HCT116 (cell line): ENCODE measurements around the gene KDM1B.

Experiments used
- CEBPB ChIP-seq: IDR thresholded peaks from 2 replicates; pipeline ENCODE4 v1.6.1; 2012; ENCODE audit warnings: low read depth
- CTCF ChIP-seq, 3 experiments: fragments of 200-600 bp in 1 of 3; sonication (generic) in 1 of 3; IDR thresholded peaks in 2 of 3; conservative IDR thresholded peaks in 1 of 3; 2 replicates each; pipeline ENCODE4 v1.5.1; 2012 to 2017; ENCODE audit warnings: low read depth in 2 of 3, low read length in 2 of 3, antibody characterized with exemption in 1 of 3, borderline replicate concordance in 1 of 3, control low read depth in 1 of 3, mild to moderate bottlenecking in 1 of 3, mixed read lengths in 1 of 3, mixed run types in 1 of 3, moderate library complexity in 1 of 3; ENCODE audit not compliant: insufficient read depth in 1 of 3
- EZH2 ChIP-seq: fragments of 200-600 bp; sonication (generic); IDR thresholded peaks from 2 replicates; pipeline ENCODE4 v1.6.1; 2017; ENCODE audit warnings: antibody characterized with exemption, mixed run types
- EZH2phosphoT487 ChIP-seq: fragments of 200-600 bp; IDR thresholded peaks from 2 replicates; pipeline ENCODE4 v1.6.1; 2018; ENCODE audit warnings: antibody characterized with exemption, borderline replicate concordance
- MAX ChIP-seq: IDR thresholded peaks from 2 replicates; pipeline ENCODE4 v1.6.1; 2012
- POLR2A ChIP-seq: IDR thresholded peaks from 2 replicates; pipeline ENCODE4 v1.7.0; 2011; ENCODE audit warnings: borderline replicate concordance; ENCODE audit not compliant: insufficient read depth, insufficient read length; ENCODE audit errors: extremely low read depth
- POLR2AphosphoS5 ChIP-seq: IDR thresholded peaks from 2 replicates; pipeline ENCODE4 v1.6.1; 2011; ENCODE audit warnings: mild to moderate bottlenecking, low read depth, low read length, moderate library complexity
- RAD21 ChIP-seq: IDR thresholded peaks from 2 replicates; pipeline ENCODE4 v1.6.1; 2012; ENCODE audit warnings: low read depth, mild to moderate bottlenecking
- SIN3A ChIP-seq: IDR thresholded peaks from 2 replicates; pipeline ENCODE4 v1.6.1; 2012; ENCODE audit warnings: low read depth
- TCF7L2 ChIP-seq: IDR thresholded peaks from 2 replicates; pipeline ENCODE4 v1.7.0; 2011; ENCODE audit warnings: borderline replicate concordance, inconsistent platforms; ENCODE audit not compliant: insufficient read depth, insufficient read length; ENCODE audit errors: extremely low read depth
- YY1 ChIP-seq: IDR thresholded peaks from 2 replicates; pipeline ENCODE4 v1.6.1; 2011; ENCODE audit warnings: low read length, low read depth, moderate library complexity, mild to moderate bottlenecking; ENCODE audit not compliant: insufficient replicate concordance; ENCODE audit errors: extremely low read depth
- ZFX ChIP-seq: fragments of 450-650 bp; IDR thresholded peaks from 2 replicates; pipeline ENCODE4 v1.6.1; 2017

- TF ChIP-seq CTCF (IDR thresholded peaks at IDR 0.05 in 2 of 3, conservative IDR thresholded peaks at IDR 0.05 in 1 of 3; ENCODE audit: borderline replicate concordance in 1 of 3, insufficient read depth in 1 of 3, low read depth in 2 of 3, low read length in 2 of 3) (no peak), CEBPB (no peak), EZH2phosphoT487 (no peak), MAX (no peak), POLR2A (no peak), EZH2 (no peak), TCF7L2 (no peak), SIN3A (no peak), RAD21 (no peak), POLR2AphosphoS5 (no peak; the same call in 1 of the 2 replicates), YY1 (no peak), ZFX (no peak)
Observed at GRCh38 chr6:18260448-18261106, 105.4 kb downstream of the KDM1B start.
